ENCODE results near the gene FAM50A.
A peak's percentile ranks its signal among the peaks of the same experiment; 100 is the strongest.

The FAM50A gene

GRCh38 chrX:154441564-154441963 is 2.4 kb upstream of the FAM50A start:
- Mint-ChIP-seq H3K4me1 (ENCODE audit: low read depth) (peaks cover 31% of the 10 kb centered on the region), H3K27me3 (peaks cover 3% of the 10 kb centered on the region), H3K4me3 (no peak overlapping the region), H3K36me3 (ENCODE audit: low read depth) (peaks cover 60% of the 10 kb centered on the region), H3K27ac (no peak overlapping the region), H3K9me3 (no peaks in the 10 kb centered on the region)
- no peak for DNase-seq

- no peaks in the 10 kb centered on the region for H3K9me3 Mint-ChIP-seq
- no peak overlapping the region for H3K4me3 Mint-ChIP-seq
- no peak overlapping the region for H3K27ac Mint-ChIP-seq
- H3K27me3 Mint-ChIP-seq, result peaks cover 3% of the 10 kb centered on the region
- peaks cover 31% of the 10 kb centered on the region for H3K4me1 Mint-ChIP-seq (ENCODE audit: low read depth)
- H3K36me3 Mint-ChIP-seq (ENCODE audit: low read depth), result peaks cover 65% of the 10 kb centered on the region
- no peak for DNase-seq
Observed at GRCh38 chrX:154441984-154442707, 1.8 kb upstream of the FAM50A start.

GRCh38 chrX:154443479-154443910 is 446 bp upstream of the FAM50A start:
- no peak for DNase-seq
- H3K27me3 Mint-ChIP-seq, result peaks cover 5% of the 10 kb centered on the region
- peak overlapping the region; percentile 63 for H3K27ac Mint-ChIP-seq
- H3K36me3 Mint-ChIP-seq (ENCODE audit: low read depth), result peaks cover 63% of the 10 kb centered on the region
- peaks cover 26% of the 10 kb centered on the region for H3K4me1 Mint-ChIP-seq (ENCODE audit: low read depth)
- H3K4me3 Mint-ChIP-seq, result peak overlapping the region; percentile 67
- no peaks in the 10 kb centered on the region for H3K9me3 Mint-ChIP-seq

- no peak overlapping the region for H3K27ac Mint-ChIP-seq
- H3K9me3 Mint-ChIP-seq, result no peaks in the 10 kb centered on the region
- no peak for DNase-seq
- peak overlapping the region; percentile 72 for H3K4me3 Mint-ChIP-seq
- H3K36me3 Mint-ChIP-seq (ENCODE audit: low read depth), result peaks cover 60% of the 10 kb centered on the region
- peaks cover 6% of the 10 kb centered on the region for H3K27me3 Mint-ChIP-seq
- peaks cover 23% of the 10 kb centered on the region for H3K4me1 Mint-ChIP-seq (ENCODE audit: low read depth)
Observed at GRCh38 chrX:154444755-154445246, 860 bp downstream of the FAM50A start.

- Mint-ChIP-seq H3K27ac (peak overlapping the region; percentile 61), H3K36me3 (ENCODE audit: low read depth) (peaks cover 61% of the 10 kb centered on the region), H3K4me3 (peak overlapping the region; percentile 27), H3K9me3 (no peaks in the 10 kb centered on the region), H3K4me1 (ENCODE audit: low read depth) (peaks cover 20% of the 10 kb centered on the region), H3K27me3 (peaks cover 6% of the 10 kb centered on the region)
- DNase-seq, result no peak
Observed at GRCh38 chrX:154445776-154446175, 1.8 kb downstream of the FAM50A start.

DNA sequence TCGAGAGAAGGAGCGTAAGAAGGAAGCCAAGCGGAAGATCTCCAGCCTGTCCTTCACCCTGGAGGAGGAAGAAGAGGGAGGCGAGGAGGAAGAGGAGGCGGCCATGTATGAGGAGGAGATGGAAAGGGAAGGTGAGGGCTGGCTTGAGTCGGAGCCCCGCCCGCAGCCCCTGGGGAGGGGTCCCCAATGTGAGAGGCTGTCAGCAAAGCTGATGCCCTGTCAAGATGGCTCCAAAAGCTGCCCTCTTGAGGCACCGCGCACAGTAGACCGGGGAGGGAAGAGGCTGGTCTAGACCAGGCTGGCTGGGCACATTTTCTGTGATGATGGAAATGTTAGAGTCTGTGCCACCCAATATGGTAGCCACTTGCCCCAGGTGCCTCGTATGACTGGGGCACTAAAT is 2.5 kb downstream of the FAM50A start:
- peaks cover 16% of the 10 kb centered on the region for H3K4me1 Mint-ChIP-seq (ENCODE audit: low read depth)
- no peak overlapping the region for H3K27ac Mint-ChIP-seq
- peaks cover 6% of the 10 kb centered on the region for H3K27me3 Mint-ChIP-seq
- no peak for DNase-seq
- H3K4me3 Mint-ChIP-seq, result no peak overlapping the region
- no peaks in the 10 kb centered on the region for H3K9me3 Mint-ChIP-seq
- H3K36me3 Mint-ChIP-seq (ENCODE audit: low read depth), result peaks cover 59% of the 10 kb centered on the region

GRCh38 chrX:154448484-154448883 is 4.5 kb downstream of the FAM50A start:
- peaks cover 6% of the 10 kb centered on the region for H3K4me1 Mint-ChIP-seq (ENCODE audit: low read depth)
- H3K27me3 Mint-ChIP-seq, result peaks cover 13% of the 10 kb centered on the region
- DNase-seq, result no peak
- H3K9me3 Mint-ChIP-seq, result no peaks in the 10 kb centered on the region
- peaks cover 54% of the 10 kb centered on the region for H3K36me3 Mint-ChIP-seq (ENCODE audit: low read depth)
- no peak overlapping the region for H3K4me3 Mint-ChIP-seq
- H3K27ac Mint-ChIP-seq, result no peak overlapping the region

DNA sequence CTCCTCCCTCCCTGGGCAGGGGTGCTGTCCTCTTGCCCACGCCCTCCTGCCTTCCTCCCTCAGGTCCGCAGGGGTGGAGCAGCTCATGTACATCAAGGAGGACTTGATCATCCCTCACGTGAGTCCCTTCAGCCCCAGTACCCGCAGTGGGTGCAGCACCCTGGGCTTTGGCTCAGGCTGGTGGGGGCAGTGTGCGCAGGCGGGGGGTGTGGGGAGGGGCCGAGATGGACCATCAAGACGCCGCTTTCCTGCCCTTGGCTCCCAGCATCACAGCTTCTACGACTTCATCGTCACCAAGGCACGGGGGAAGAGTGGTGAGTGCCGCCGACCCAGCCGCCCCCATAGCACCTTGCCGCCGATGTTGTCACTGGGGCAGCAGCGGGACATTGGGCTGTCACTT is 5.7 kb downstream of the FAM50A start:
- peaks cover 12% of the 10 kb centered on the region for H3K27me3 Mint-ChIP-seq
- peaks cover 4% of the 10 kb centered on the region for H3K4me1 Mint-ChIP-seq (ENCODE audit: low read depth)
- peaks cover 54% of the 10 kb centered on the region for H3K36me3 Mint-ChIP-seq (ENCODE audit: low read depth)
- H3K27ac Mint-ChIP-seq, result no peak overlapping the region
- H3K9me3 Mint-ChIP-seq, result no peaks in the 10 kb centered on the region
- H3K4me3 Mint-ChIP-seq, result no peak overlapping the region
- no peak for DNase-seq

DNA sequence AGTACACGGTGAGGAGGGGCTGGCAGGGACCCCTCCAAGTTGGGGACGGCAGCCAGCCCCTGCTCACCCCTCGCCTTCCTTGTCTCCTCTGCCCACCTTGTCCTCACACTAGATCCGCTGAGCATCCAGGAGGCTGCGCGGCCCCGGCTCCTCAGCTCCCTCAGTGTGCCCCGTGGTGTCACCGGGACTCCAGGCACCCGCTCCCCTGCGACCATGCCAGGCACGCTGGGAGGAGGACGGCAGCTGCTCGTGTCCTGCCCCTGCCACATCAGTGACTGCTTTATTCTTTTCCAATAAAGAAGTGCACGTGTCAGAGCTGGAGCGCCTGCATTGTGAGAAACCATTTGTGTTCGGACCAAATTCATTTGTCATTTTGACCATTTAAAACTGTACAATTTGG is 6.4 kb downstream of the FAM50A start:
- Mint-ChIP-seq H3K27me3 (peaks cover 12% of the 10 kb centered on the region), H3K9me3 (no peaks in the 10 kb centered on the region), H3K27ac (no peak overlapping the region), H3K4me1 (ENCODE audit: low read depth) (peaks cover 4% of the 10 kb centered on the region), H3K4me3 (no peak overlapping the region), H3K36me3 (ENCODE audit: low read depth) (peaks cover 54% of the 10 kb centered on the region)
- DNase-seq, result no peak

- Mint-ChIP-seq H3K36me3 (ENCODE audit: low read depth) (peaks cover 38% of the 10 kb centered on the region), H3K4me1 (ENCODE audit: low read depth) (peaks cover 5% of the 10 kb centered on the region), H3K27me3 (peaks cover 12% of the 10 kb centered on the region), H3K4me3 (no peak overlapping the region), H3K27ac (no peak overlapping the region), H3K9me3 (no peaks in the 10 kb centered on the region)
- DNase-seq, result no peak
Observed at GRCh38 chrX:154452823-154453222, 8.9 kb downstream of the FAM50A start.

- peak overlapping the region; percentile 92 for H3K27ac Mint-ChIP-seq
- H3K4me1 Mint-ChIP-seq (ENCODE audit: low read depth), result peaks cover 16% of the 10 kb centered on the region
- no peak for DNase-seq
- H3K9me3 Mint-ChIP-seq, result no peaks in the 10 kb centered on the region
- peaks cover 8% of the 10 kb centered on the region for H3K27me3 Mint-ChIP-seq
- peak overlapping the region; percentile 85 for H3K4me3 Mint-ChIP-seq
- peaks cover 27% of the 10 kb centered on the region for H3K36me3 Mint-ChIP-seq (ENCODE audit: low read depth)
Observed at GRCh38 chrX:154457491-154458115, 13.7 kb downstream of the FAM50A start.

DNA sequence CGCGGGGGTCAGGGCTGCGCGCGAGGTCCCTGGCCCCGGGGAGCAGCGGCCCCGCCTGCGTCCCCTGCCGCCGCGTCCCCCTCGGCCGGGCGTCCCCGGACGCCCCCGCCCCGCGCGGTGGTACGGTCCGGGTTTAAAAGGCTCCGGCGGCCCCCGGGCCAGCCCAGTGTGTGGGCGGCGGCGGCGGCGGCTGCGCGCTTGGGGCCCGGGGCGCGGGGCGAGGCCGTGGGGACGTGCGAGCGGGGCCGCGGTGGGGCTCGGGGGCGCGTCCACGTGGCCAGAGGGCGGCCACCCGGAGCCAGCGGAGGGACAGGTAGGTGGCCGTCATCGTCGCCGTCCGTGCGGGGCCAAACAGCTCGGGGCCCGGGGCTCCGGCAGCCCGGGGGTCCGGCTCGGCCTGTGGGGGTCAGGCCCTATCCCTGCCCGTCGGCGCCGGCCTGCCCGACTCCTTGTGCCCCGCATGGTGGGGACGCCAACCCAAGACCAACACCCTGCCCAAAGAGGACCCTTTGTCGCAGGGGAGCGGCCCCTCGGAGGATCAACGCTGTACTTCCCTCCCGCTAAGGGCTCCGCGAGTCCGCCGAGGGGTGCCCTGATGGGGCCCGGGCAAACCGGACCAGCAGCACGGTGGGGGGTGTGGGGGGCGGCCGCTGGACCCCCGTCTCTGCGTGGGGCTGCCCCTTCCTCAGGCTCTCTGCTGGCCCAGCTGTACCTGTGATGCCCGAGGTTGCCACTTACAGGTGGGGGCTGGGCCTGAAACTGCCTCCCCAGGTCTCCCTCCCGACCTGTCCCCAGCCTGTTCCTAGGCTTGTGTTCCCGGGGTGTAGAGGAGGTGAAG is 14.4 kb downstream of the FAM50A start, which contains the start of gene PLXNA3:
PLXNA3 (plus strand) TSS at position 166 of the 838 bp plus-strand sequence. CDS start 1,903 bp downstream, outside the sequence.
- peak; percentile 77 for DNase-seq
- peaks cover under 1% of the 10 kb centered on the region for H3K27me3 Mint-ChIP-seq
- H3K4me3 Mint-ChIP-seq, result peak within 1 kb of the TSS; percentile 85
- no peaks in the 10 kb centered on the region for H3K9me3 Mint-ChIP-seq
- H3K36me3 Mint-ChIP-seq (ENCODE audit: low read depth), result peaks cover 25% of the 10 kb centered on the region
- peaks cover 16% of the 10 kb centered on the region for H3K4me1 Mint-ChIP-seq (ENCODE audit: low read depth)
- peak within 1 kb of the TSS; percentile 92 for H3K27ac Mint-ChIP-seq

GRCh38 chrX:154458954-154459778 is 15.2 kb downstream of the FAM50A start:
- peak overlapping the region; percentile 82 for H3K4me3 Mint-ChIP-seq
- H3K27me3 Mint-ChIP-seq, result no peaks in the 10 kb centered on the region
- H3K36me3 Mint-ChIP-seq (ENCODE audit: low read depth), result peaks cover 24% of the 10 kb centered on the region
- H3K9me3 Mint-ChIP-seq, result no peaks in the 10 kb centered on the region
- DNase-seq, result no peak
- H3K4me1 Mint-ChIP-seq (ENCODE audit: low read depth), result peaks cover 16% of the 10 kb centered on the region
- H3K27ac Mint-ChIP-seq, result peak overlapping the region; percentile 57

DNA sequence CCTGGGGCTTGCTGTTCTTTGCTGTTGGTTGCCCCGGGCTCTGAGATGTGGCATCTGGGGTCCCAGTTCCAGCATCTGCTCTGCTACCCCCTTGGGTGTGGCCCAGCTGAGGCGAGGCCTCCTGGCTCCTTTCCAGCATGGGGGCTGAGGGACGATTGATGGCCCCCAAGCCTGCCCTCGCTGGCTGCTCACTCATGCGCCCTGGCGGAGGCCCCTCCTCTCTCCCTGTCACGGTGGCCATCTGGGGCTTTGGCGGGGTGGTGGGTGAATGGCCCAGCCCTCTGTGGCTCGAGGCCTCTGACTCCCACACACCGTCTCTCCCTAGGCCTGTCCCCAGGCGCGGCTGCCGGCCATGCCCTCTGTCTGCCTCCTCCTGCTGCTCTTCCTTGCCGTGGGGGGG is 15.9 kb downstream of the FAM50A start:
- no peak for DNase-seq
- no peaks in the 10 kb centered on the region for H3K27me3 Mint-ChIP-seq
- H3K9me3 Mint-ChIP-seq, result no peaks in the 10 kb centered on the region
- peak overlapping the region; percentile 29 for H3K27ac Mint-ChIP-seq
- peaks cover 25% of the 10 kb centered on the region for H3K36me3 Mint-ChIP-seq (ENCODE audit: low read depth)
- H3K4me1 Mint-ChIP-seq (ENCODE audit: low read depth), result peaks cover 16% of the 10 kb centered on the region
- peak overlapping the region; percentile 82 for H3K4me3 Mint-ChIP-seq
